Ascending aorta (tissue), 2 donors: ENCODE measurements around the gene SERPINB4. TPM values are rescaled to one million over a fixed set of nuclear protein-coding genes. Genes with fewer than 3 reads are reported as not detected.

Experiments
- DNase-seq, 2 donors: peaks; one replicate each; pipeline ENCODE4 v3.0.0-alpha.2; 2019; ENCODE audit warnings: low spot score in 2 of 2
- H3K27ac ChIP-seq, 2 donors: fragments of 200-600 bp; sonication (generic); one replicate each; pipeline ENCODE4 v1.5.1; 2016 to 2017; ENCODE audit warnings: mild to moderate bottlenecking in 1 of 2
- H3K27me3 ChIP-seq: fragments of 200-600 bp; sonication (generic); one replicate; pipeline ENCODE4 v1.5.1; 2017
- H3K36me3 ChIP-seq, 2 donors: fragments of 200-600 bp; sonication (generic); one replicate each; pipeline ENCODE4 v1.5.1; 2016
- H3K4me1 ChIP-seq, 2 donors: fragments of 200-600 bp; sonication (generic); one replicate each; pipeline ENCODE4 v1.5.1; 2016 to 2017; ENCODE audit warnings: mild to moderate bottlenecking in 1 of 2
- H3K4me3 ChIP-seq, 2 donors: fragments of 200-600 bp; sonication (generic); one replicate each; pipeline ENCODE4 v1.5.1; 2016 to 2017; ENCODE audit warnings: mild to moderate bottlenecking in 1 of 2
- H3K9me3 ChIP-seq, 2 donors: fragments of 200-600 bp; sonication (generic); one replicate each; pipeline ENCODE4 v1.5.1; 2016
- CTCF ChIP-seq, 3 experiments: fragments of 200-600 bp in 2 of 3; fragments of 450-650 bp in 1 of 3; sonication (generic) in 2 of 3; IDR thresholded peaks; one replicate each; pipeline ENCODE4 v1.5.1; 2016 to 2019; ENCODE audit warnings: antibody characterized with exemption in 3 of 3, mild to moderate bottlenecking in 1 of 3, moderate library complexity in 1 of 3
- intact Hi-C: fragments of 100-400 bp; cut with DNase I; formaldehyde crosslinking; loops from one replicate; pipeline ENCODE4 v1.15.1; 2023
- total RNA-seq: library from RNA; depleted of rRNA; stranded (reverse); fragments of >200 nt; gene quantifications from one replicate; pipeline ENCODE4 v1.1.0, GENCODE V29; 2016

Gene SERPINB4
- total RNA-seq, 1 donor from 2014 or later: not detected

GRCh38 chr18:63626431-63626830 lies 17.6 kb downstream of the SERPINB4 start:
- peaks cover 15% of the 10 kb centered on the region in 2 donors for H3K9me3 ChIP-seq
- no peaks in the 10 kb centered on the region for H3K27me3 ChIP-seq
- H3K4me1 ChIP-seq: no peaks in the 10 kb centered on the region
- H3K27ac ChIP-seq: no peak overlapping the region
- H3K4me3 ChIP-seq: no peak overlapping the region
- TF ChIP-seq CTCF (IDR thresholded peaks at IDR 0.05): no peak
- DNase-seq: no peak
- intact Hi-C loops: no loop called here
- no peaks in the 10 kb centered on the region for H3K36me3 ChIP-seq

GRCh38 chr18:63624863-63625262 lies 19.2 kb downstream of the SERPINB4 start:
- intact Hi-C loops: no loop called here
- no peak for TF ChIP-seq CTCF (IDR thresholded peaks at IDR 0.05)
- H3K36me3 ChIP-seq: no peaks in the 10 kb centered on the region
- no peaks in the 10 kb centered on the region for H3K4me1 ChIP-seq
- DNase-seq: no peak
- no peak overlapping the region for H3K4me3 ChIP-seq
- H3K27me3 ChIP-seq: no peaks in the 10 kb centered on the region
- no peak overlapping the region for H3K27ac ChIP-seq
- peaks cover 15% of the 10 kb centered on the region in 2 donors for H3K9me3 ChIP-seq

GRCh38 chr18:63619661-63620060 lies 24.4 kb downstream of the SERPINB4 start:
- peaks cover 0 to 5% of the 10 kb centered on the region in 2 donors for H3K9me3 ChIP-seq
- no peak overlapping the region for H3K27ac ChIP-seq
- no peaks in the 10 kb centered on the region for H3K4me1 ChIP-seq
- H3K27me3 ChIP-seq: no peaks in the 10 kb centered on the region
- no peak for TF ChIP-seq CTCF (IDR thresholded peaks at IDR 0.05)
- no peak for DNase-seq
- no peak overlapping the region for H3K4me3 ChIP-seq
- intact Hi-C loops: no loop called here
- no peaks in the 10 kb centered on the region for H3K36me3 ChIP-seq

- no peak for DNase-seq
- no peak for TF ChIP-seq CTCF (IDR thresholded peaks at IDR 0.05)
- intact Hi-C loops: no loop called here
- Histone ChIP-seq H3K36me3 (no peaks in the 10 kb centered on the region), H3K4me3 (no peak overlapping the region), H3K9me3 (peaks cover 0 to 5% of the 10 kb centered on the region in 2 donors), H3K4me1 (no peaks in the 10 kb centered on the region), H3K27me3 (no peaks in the 10 kb centered on the region), H3K27ac (no peak overlapping the region)
These were observed 26.2 kb downstream of the SERPINB4 start for GRCh38 chr18:63617915-63618234.

GRCh38 chr18:63617049-63617914 lies 26.8 kb downstream of the SERPINB4 start:
- Histone ChIP-seq H3K27ac (no peak overlapping the region), H3K4me1 (no peaks in the 10 kb centered on the region), H3K27me3 (no peaks in the 10 kb centered on the region), H3K9me3 (peaks cover 0 to 5% of the 10 kb centered on the region in 2 donors), H3K36me3 (no peaks in the 10 kb centered on the region), H3K4me3 (no peak overlapping the region)
- TF ChIP-seq CTCF (IDR thresholded peaks at IDR 0.05): no peak
- DNase-seq: no peak
- intact Hi-C loops: no loop called here
